Measurements from ENCODE around the gene BMP4. TPM values are rescaled to one million over a fixed set of nuclear protein-coding genes. Genes with fewer than 3 reads are reported as not detected.
"Not testable (repeated sequence)": the region's sequence is repeated elsewhere in the genome, so short reads cannot be mapped to it uniquely, and the experiment has no call there.

Gene BMP4
- total RNA-seq, result 6.1 TPM
- long read RNA-seq, partial matches to known transcripts, result 0 of 1 reads
- long read RNA-seq, other reads (novel, unspliced or antisense), result 0 of 1 reads

- intact Hi-C loops (cut with DNase I), result loop anchor here (1.0 to 10.0 kb wide), 3 partner anchors 218 to 417 kb away; no protein-coding TSS in a partner anchor
- ATAC-seq (peak; percentile 81), DNase-seq (ENCODE audit: missing footprints) (peak; percentile 91)
These were observed at the start of gene BMP4 for GRCh38 chr14:53956427-53957201. BMP4 (minus strand) TSS chr14:53956825; CDS start chr14:53952222, 4,603 bp downstream.

GRCh38 chr14:54003064-54003463 is 46.4 kb upstream of the BMP4 start:
- DNase-seq (ENCODE audit: missing footprints) (no peak), ATAC-seq (no peak)
- intact Hi-C loops (cut with DNase I), result no loop called here

GRCh38 chr14:54002653-54003052 is 46.0 kb upstream of the BMP4 start:
- intact Hi-C loops (cut with DNase I), result no loop called here

GRCh38 chr14:54001189-54001878 is 44.7 kb upstream of the BMP4 start:
- intact Hi-C loops (cut with DNase I), result no loop called here
- no peak for ATAC-seq
- DNase-seq (ENCODE audit: missing footprints), result no peak

More at GRCh38 chr14:54002653-54003052, 46.0 kb upstream of the BMP4 start:
- no peak for DNase-seq (ENCODE audit: missing footprints)
- no peak for ATAC-seq

DNA sequence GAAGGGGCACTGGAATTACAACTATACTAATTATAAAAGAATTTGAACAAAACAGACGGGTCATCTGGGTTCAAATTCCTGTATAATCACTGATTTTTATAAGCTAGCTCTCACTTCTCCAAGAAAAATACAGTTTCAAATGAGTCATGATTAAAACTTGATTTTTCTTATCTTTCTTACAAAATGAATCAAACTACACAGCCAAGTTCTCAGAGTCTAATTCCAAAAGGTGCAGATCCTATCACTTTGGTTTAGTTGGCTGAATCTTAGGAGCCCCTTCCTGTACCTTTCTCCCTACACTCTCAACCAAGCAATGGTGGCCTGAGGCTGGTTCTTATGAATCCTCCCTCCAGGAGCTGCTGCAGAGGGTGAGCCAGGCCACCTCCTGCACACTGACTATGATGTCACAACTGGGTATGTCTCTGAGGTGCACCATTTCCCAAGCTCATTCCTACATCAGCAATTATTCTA is 43.8 kb upstream of the BMP4 start:
- DNase-seq (ENCODE audit: missing footprints) (no peak), ATAC-seq (no peak)
- intact Hi-C loops (cut with DNase I), result no loop called here

- intact Hi-C loops (cut with DNase I), result no loop called here
- DNase-seq (ENCODE audit: missing footprints) (no peak), ATAC-seq (no peak)
These were observed 42.5 kb upstream of the BMP4 start for GRCh38 chr14:53999061-53999488.

DNA sequence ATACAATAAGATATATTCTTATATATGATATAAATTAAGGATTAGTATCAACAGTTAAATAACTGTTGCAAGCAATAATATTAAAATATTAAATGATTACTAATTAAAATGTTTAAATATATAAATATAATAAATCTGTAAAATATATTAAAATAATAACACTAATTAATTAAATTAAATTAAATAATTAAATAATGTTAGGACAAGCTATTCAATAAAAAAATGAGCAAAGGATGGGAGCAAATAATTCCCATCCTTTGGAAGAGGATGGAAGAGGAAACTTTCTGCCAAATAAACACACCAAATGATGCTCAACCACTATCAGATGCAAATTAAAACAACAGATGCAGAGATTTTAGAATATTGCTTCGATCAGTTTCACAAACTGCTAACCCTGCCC is 39.4 kb upstream of the BMP4 start:
- DNase-seq (ENCODE audit: missing footprints) (no peak), ATAC-seq (no peak)
- intact Hi-C loops (cut with DNase I), result no loop called here

DNA sequence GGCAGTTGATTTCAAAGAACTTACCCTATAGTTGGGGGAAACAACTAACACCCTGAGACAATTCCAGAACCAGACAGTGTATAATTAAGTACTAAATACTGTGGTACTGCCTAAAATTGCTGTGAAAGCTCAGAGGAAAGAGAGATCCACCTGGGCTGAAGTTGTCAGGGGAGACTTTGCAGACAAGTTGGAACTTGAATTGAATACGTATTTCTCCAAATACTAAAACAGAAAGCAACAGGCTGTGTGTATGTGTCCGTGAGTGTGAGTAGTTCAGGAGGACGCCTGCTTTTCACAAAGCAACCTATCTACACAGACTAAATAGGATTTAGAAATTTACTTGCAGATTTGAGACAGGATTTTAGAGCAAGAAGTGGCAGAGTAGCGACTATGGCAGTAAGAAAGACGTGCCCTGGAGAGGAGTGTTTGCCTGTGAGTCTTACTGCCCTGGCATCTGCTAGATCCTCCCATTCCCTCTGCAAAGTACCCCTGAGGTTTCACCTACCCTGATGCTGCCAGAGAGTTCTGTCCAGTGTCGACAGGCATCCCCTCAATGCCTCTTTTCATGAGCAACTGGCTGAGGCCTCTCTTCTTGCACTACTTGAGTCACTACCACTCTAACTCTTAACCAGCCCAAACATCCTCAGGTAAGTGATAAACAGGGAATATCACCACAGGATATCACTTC is 37.4 kb upstream of the BMP4 start:
- intact Hi-C loops (cut with DNase I), result no loop called here
- DNase-seq (ENCODE audit: missing footprints) (no peak), ATAC-seq (no peak)

DNA sequence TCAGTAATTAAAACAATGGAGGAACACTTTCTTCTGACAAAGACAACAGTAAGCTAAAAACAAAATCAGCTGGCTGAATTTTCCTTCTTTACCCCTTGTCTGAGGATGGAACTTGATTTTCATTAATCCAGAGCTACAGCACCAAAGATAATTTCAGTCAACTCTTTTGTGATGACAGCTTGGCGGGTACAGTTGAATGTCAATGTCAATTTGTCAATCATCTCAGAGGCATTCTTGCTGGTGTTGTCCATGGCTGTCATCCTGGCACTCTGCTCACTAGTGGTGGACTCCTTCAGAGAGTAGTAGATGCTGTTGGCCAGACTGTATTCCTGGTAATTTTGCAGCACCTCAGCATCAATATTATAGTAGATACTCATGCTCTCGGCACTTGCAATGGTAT is 34.4 kb upstream of the BMP4 start:
- intact Hi-C loops (cut with DNase I), result no loop called here
- DNase-seq (ENCODE audit: missing footprints) (no peak), ATAC-seq (no peak)

DNA sequence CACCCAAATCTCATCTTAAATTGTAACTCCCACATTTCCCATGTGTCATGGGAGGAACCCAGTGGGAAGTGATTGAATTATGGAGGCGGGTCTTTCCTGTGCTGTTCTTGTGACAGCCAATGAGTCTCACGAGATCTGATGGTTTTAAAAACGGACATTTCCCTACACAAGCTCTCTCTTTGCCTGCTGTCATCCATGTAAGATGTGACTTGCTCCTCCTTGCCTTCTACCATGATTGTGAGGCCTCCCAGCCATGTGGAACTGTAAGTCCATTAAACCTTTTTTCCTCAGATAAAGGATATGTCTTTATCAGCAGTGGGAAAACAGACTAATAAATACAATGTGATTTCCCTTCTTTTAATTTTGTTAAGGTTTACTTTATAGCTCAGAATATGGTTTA is 30.1 kb upstream of the BMP4 start:
- DNase-seq (ENCODE audit: missing footprints); ATAC-seq; intact Hi-C loops (cut with DNase I): not testable (repeated sequence)

- ATAC-seq; DNase-seq (ENCODE audit: missing footprints); intact Hi-C loops (cut with DNase I): not testable (repeated sequence)
These were observed 28.3 kb upstream of the BMP4 start for GRCh38 chr14:53984958-53985357.

DNA sequence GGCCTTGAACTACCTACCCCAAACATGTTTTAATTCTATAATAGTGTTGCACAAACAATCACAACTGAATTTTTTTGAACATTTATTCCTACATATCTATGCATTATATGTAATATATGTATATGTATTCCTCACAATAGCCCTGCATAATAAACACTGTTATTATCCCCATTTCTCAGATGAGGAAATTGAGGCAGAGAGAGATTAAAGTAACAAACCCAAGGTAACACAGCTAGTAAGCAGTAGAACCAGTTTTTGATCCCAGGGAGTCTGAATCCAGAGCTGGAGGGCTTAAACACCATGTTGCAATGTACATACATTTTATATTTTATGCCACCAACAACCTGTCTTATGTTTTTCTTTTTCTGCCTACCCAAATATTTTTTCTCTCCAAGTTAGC is 26.5 kb upstream of the BMP4 start:
- intact Hi-C loops (cut with DNase I), result no loop called here
- no peak for ATAC-seq
- no peak for DNase-seq (ENCODE audit: missing footprints)

- DNase-seq (ENCODE audit: missing footprints), result no peak
- intact Hi-C loops (cut with DNase I), result no loop called here
- ATAC-seq, result no peak
These were observed 25.9 kb upstream of the BMP4 start for GRCh38 chr14:53982546-53982945.

- ATAC-seq, result peak; percentile 45
- DNase-seq (ENCODE audit: missing footprints), result no peak
- intact Hi-C loops (cut with DNase I), result no loop called here
These were observed 23.4 kb upstream of the BMP4 start for GRCh38 chr14:53979747-53980642.

- DNase-seq (ENCODE audit: missing footprints) (no peak), ATAC-seq (peak; percentile 75)
- intact Hi-C loops (cut with DNase I), result no loop called here
These were observed 22.6 kb upstream of the BMP4 start for GRCh38 chr14:53979113-53979681.

GRCh38 chr14:53978194-53978593 is 21.6 kb upstream of the BMP4 start:
- no peak for DNase-seq (ENCODE audit: missing footprints)
- ATAC-seq, result peak; percentile 38
- intact Hi-C loops (cut with DNase I), result no loop called here

GRCh38 chr14:53975444-53975843 is 18.8 kb upstream of the BMP4 start:
- no peak for ATAC-seq
- no peak for DNase-seq (ENCODE audit: missing footprints)
- intact Hi-C loops (cut with DNase I), result no loop called here

- intact Hi-C loops (cut with DNase I), result no loop called here
- DNase-seq (ENCODE audit: missing footprints) (no peak), ATAC-seq (no peak)
These were observed 14.9 kb upstream of the BMP4 start for GRCh38 chr14:53971521-53971920.
